Adrenal gland (tissue), 5 donors: ENCODE data around the gene MAML2.

Experiments
- POLR2A ChIP-seq, 2 donors: fragments of 450-650 bp; IDR thresholded peaks; one replicate each; pipeline ENCODE4 v1.6.1; 2017; ENCODE audit warnings: antibody characterized with exemption in 2 of 2, mild to moderate bottlenecking in 2 of 2, moderate library complexity in 1 of 2
- TF ChIP-seq, protein P1 (sequence below), 6 experiments: fragments of 450-650 bp in 4 of 6; fragments of 200-600 bp in 2 of 6; sonication (generic) in 1 of 6; IDR thresholded peaks; 1 replicate in 5 of 6; 2 replicates in 1 of 6; pipeline versions ENCODE4 v1.5.1 to v1.8.0; 2016 to 2021; ENCODE audit warnings: antibody characterized with exemption in 6 of 6, mild to moderate bottlenecking in 2 of 6, moderate library complexity in 1 of 6
- donor health status: DM: no; HTN: no; CAD: no.

DNA sequence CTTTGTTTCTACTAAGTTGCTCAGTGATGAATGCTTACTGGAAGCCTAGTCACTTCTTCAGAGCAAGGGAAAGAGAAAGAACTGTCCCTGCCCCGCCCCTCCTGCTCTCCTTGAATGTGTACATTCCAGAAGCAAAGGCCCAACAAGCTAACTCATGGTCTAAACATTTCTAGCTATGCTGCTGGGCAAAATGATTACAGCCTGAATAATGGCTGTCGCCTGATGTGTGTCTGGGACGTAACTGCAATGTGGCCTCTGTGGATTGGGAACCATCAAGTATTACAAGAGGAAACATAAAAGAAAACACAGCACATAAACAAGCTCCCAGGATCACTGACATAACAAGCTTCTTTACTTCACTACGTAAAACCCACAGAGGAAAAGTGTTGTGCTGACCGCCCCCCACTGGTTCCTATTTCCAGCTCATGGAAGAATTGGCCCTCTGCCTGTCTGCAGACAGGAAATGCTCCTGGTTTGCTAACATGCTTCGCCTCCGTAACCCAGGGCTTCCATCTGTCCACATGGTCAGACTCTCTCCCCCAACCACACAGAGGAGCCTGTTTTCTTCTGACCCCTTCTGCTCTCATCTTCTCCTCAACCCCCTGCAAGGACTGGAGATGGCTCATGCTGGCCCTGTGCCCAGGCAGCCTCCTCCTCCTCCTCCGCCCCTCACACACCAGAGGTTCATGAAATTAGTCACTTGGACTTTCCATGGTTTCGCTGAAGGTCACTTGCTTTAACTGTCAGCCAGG is 187.2 kb downstream of the MAML2 start:
- TF ChIP-seq, protein P1, sequence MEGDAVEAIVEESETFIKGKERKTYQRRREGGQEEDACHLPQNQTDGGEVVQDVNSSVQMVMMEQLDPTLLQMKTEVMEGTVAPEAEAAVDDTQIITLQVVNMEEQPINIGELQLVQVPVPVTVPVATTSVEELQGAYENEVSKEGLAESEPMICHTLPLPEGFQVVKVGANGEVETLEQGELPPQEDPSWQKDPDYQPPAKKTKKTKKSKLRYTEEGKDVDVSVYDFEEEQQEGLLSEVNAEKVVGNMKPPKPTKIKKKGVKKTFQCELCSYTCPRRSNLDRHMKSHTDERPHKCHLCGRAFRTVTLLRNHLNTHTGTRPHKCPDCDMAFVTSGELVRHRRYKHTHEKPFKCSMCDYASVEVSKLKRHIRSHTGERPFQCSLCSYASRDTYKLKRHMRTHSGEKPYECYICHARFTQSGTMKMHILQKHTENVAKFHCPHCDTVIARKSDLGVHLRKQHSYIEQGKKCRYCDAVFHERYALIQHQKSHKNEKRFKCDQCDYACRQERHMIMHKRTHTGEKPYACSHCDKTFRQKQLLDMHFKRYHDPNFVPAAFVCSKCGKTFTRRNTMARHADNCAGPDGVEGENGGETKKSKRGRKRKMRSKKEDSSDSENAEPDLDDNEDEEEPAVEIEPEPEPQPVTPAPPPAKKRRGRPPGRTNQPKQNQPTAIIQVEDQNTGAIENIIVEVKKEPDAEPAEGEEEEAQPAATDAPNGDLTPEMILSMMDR (IDR thresholded peaks at IDR 0.05): peak in 3 of 6 experiments; percentile 12 to 39 (median 36)
- no peak for TF ChIP-seq POLR2A (IDR thresholded peaks at IDR 0.05)
